CD14-positive monocyte (primary cell): ENCODE measurements around the gene CNN3. TPM values are rescaled to one million over a fixed set of nuclear protein-coding genes. Genes with fewer than 3 reads are reported as not detected.

Experiments
- DNase-seq, 3 donors: peaks; one replicate each; pipeline ENCODE4 v3.0.0-alpha.2; 2011 to 2022
- H2AFZ ChIP-seq: 2 replicates; pipeline ENCODE4 v1.6.0; 2012; ENCODE audit warnings: mild to moderate bottlenecking, low read depth, low read length, inconsistent platforms; ENCODE audit not compliant: insufficient read depth, poor library complexity, severe bottlenecking
- H3K27ac ChIP-seq, 2 donors: 1 replicate in 1 of 2; 2 replicates in 1 of 2; pipeline ENCODE4 v1.5.1; 2012 to 2013; ENCODE audit warnings: low read length in 2 of 2, control low read depth in 1 of 2, inconsistent platforms in 1 of 2, low read depth in 1 of 2, mild to moderate bottlenecking in 1 of 2
- H3K27me3 ChIP-seq, 2 donors: one replicate each; pipeline versions ENCODE4 v1.6.0 to v1.6.1; 2011 to 2013; ENCODE audit warnings: low read length in 2 of 2; ENCODE audit not compliant: control insufficient read depth in 2 of 2, insufficient read depth in 2 of 2
- H3K36me3 ChIP-seq, 2 donors: replicated peaks in 1 of 2; 1 replicate in 1 of 2; 2 replicates in 1 of 2; pipeline versions ENCODE4 v1.5.1 to v1.6.1; 2012 to 2013; ENCODE audit warnings: low read length in 2 of 2, control low read depth in 1 of 2, inconsistent platforms in 1 of 2, mild to moderate bottlenecking in 1 of 2; ENCODE audit not compliant: insufficient read depth in 2 of 2, control insufficient read depth in 1 of 2
- H3K4me1 ChIP-seq, 2 donors: 1 replicate in 1 of 2; 2 replicates in 1 of 2; pipeline versions ENCODE4 v1.5.1 to v1.6.1; 2012 to 2013; ENCODE audit warnings: low read length in 2 of 2, control low read depth in 1 of 2, inconsistent platforms in 1 of 2, mild to moderate bottlenecking in 1 of 2, moderate library complexity in 1 of 2; ENCODE audit not compliant: insufficient read depth in 2 of 2, control insufficient read depth in 1 of 2
- H3K4me2 ChIP-seq: replicated peaks from 2 replicates; pipeline ENCODE3; 2012; ENCODE audit warnings: low read length, moderate library complexity, mild to moderate bottlenecking; ENCODE audit not compliant: poor library complexity, severe bottlenecking; ENCODE audit errors: extremely low read depth
- H3K4me3 ChIP-seq, 3 experiments: fragments of 200-600 bp in 1 of 3; sonication (generic) in 1 of 3; replicated peaks in 1 of 3; 1 replicate in 2 of 3; 2 replicates in 1 of 3; pipeline ENCODE4 v1.5.1; 2011 to 2013; ENCODE audit warnings: low read length in 3 of 3, mild to moderate bottlenecking in 3 of 3, control low read depth in 2 of 3, low read depth in 2 of 3, inconsistent platforms in 1 of 3, moderate library complexity in 1 of 3
- H3K79me2 ChIP-seq: 2 replicates; pipeline ENCODE4 v1.6.0; 2012; ENCODE audit warnings: mild to moderate bottlenecking, control low read depth, inconsistent platforms, low read length, moderate library complexity; ENCODE audit not compliant: insufficient read depth
- H3K9ac ChIP-seq: 2 replicates; pipeline ENCODE4 v1.6.0; 2017; ENCODE audit warnings: low read length, mild to moderate bottlenecking; ENCODE audit not compliant: insufficient read depth, poor library complexity, severe bottlenecking
- H3K9me3 ChIP-seq, 2 donors: replicated peaks in 1 of 2; 1 replicate in 1 of 2; 2 replicates in 1 of 2; pipeline versions ENCODE4 v1.5.1 to v1.6.1; 2012 to 2013; ENCODE audit warnings: low read length in 2 of 2, control low read depth in 1 of 2; ENCODE audit not compliant: control insufficient read depth in 1 of 2, insufficient read depth in 1 of 2
- H4K20me1 ChIP-seq: 2 replicates; pipeline ENCODE4 v1.6.0; 2012; ENCODE audit warnings: mild to moderate bottlenecking, low read length, control low read depth, moderate library complexity; ENCODE audit not compliant: insufficient read depth
- H3K27ac Mint-ChIP-seq, 7 donors: one replicate each; pipeline ENCODE4 v1.8.0; 2020; ENCODE audit warnings: mild to moderate bottlenecking in 7 of 7, mixed read lengths in 7 of 7, moderate library complexity in 6 of 7, inconsistent platforms in 2 of 7
- H3K27me3 Mint-ChIP-seq, 3 donors: one replicate each; pipeline ENCODE4 v1.8.0; 2021 to 2022; ENCODE audit warnings: low read depth in 3 of 3, mild to moderate bottlenecking in 3 of 3, mixed read lengths in 3 of 3, moderate library complexity in 3 of 3, inconsistent platforms in 1 of 3
- H3K36me3 Mint-ChIP-seq, 2 donors: one replicate each; pipeline ENCODE4 v1.8.0; 2020; ENCODE audit warnings: mixed read lengths in 2 of 2, inconsistent platforms in 1 of 2, mild to moderate bottlenecking in 1 of 2
- H3K4me1 Mint-ChIP-seq: one replicate; pipeline ENCODE4 v1.8.0; 2020; ENCODE audit warnings: mild to moderate bottlenecking, mixed read lengths
- H3K4me3 Mint-ChIP-seq, 2 donors: one replicate each; pipeline ENCODE4 v1.8.0; 2020; ENCODE audit warnings: mild to moderate bottlenecking in 2 of 2, mixed read lengths in 2 of 2, moderate library complexity in 1 of 2
- H3K9me3 Mint-ChIP-seq, 7 donors: one replicate each; pipeline ENCODE4 v1.8.0; 2020 to 2022; ENCODE audit warnings: mixed read lengths in 7 of 7, mild to moderate bottlenecking in 6 of 7, moderate library complexity in 6 of 7, inconsistent platforms in 2 of 7
- CTCF ChIP-seq: fragments of 200-600 bp; IDR thresholded peaks from one replicate; pipeline ENCODE4 v1.8.0; 2022; ENCODE audit warnings: antibody characterized with exemption, mild to moderate bottlenecking
- WGBS: methylation state at CpG from one replicate; pipeline ENCODE4 v1.1.5; 2013; ENCODE audit warnings: missing lambda C conversion rate; ENCODE audit not compliant: insufficient coverage; 5-methylcytosine and 5-hydroxymethylcytosine counted together
- intact Hi-C, 2 donors: fragments of 100-400 bp; cut with micrococcal nuclease; formaldehyde crosslinking; loops; one replicate each; pipeline versions ENCODE4 v1.15.0 to v1.15.1; 2023
- polyA plus RNA-seq, 3 donors: library from polyadenylated mRNA; depleted of rRNA in 1 of 3; unstranded in 2 of 3; stranded (reverse) in 1 of 3; fragments of 300-500 nt in 2 of 3; fragments of >200 nt in 1 of 3; fragmentation: Illumina TruSeq in 2 of 3; gene quantifications; 1 replicate in 2 of 3; 2 replicates in 1 of 3; pipeline ENCODE4 v1.2.3, GENCODE V29; 2012 to 2021

Gene CNN3
- polyA plus RNA-seq, 3 donors = 0.08 to 0.09 (median 0.08) TPM

- Mint-ChIP-seq H3K4me3 (peak overlapping the region; percentile 71 to 89), H3K36me3 (peaks cover 3 to 10% of the 10 kb centered on the region in 2 donors), H3K27ac (no peak overlapping the region), H3K4me1 (peaks cover 12% of the 10 kb centered on the region), H3K27me3 (peaks cover 54 to 80% (median 65%) of the 10 kb centered on the region in 3 donors), H3K9me3 (peaks cover 0 to 19% (median 8%) of the 10 kb centered on the region in 7 donors)
- Histone ChIP-seq H3K27ac (no peak overlapping the region), H3K4me3 (peak overlapping the region in 2 of 3 experiments; percentile 6 to 61), H3K4me2 (peak overlapping the region; percentile 72), H4K20me1 (no peaks in the 10 kb centered on the region), H3K79me2 (no peaks in the 10 kb centered on the region), H3K36me3 (no peaks in the 10 kb centered on the region), H3K4me1 (peaks cover 9 to 20% of the 10 kb centered on the region in 2 donors), H3K9ac (no peak overlapping the region), H2AFZ (peak overlapping the region; percentile 61), H3K27me3 (peaks cover 54 to 67% of the 10 kb centered on the region in 2 donors), H3K9me3 (no peaks in the 10 kb centered on the region)
- DNase-seq = no peak
- TF ChIP-seq CTCF = no peak
- WGBS = under 1% methylated on average over 78 of the region's 78 CpGs
- intact Hi-C loops = no loop called here
These were observed 590 bp downstream of the CNN3 start for GRCh38 chr1:94926126-94926914.

- peaks cover 54 to 84% (median 65%) of the 10 kb centered on the region in 3 donors for H3K27me3 Mint-ChIP-seq
- H3K9me3 Mint-ChIP-seq = peaks cover 0 to 19% (median 8%) of the 10 kb centered on the region in 7 donors
- peaks cover 54 to 66% of the 10 kb centered on the region in 2 donors for H3K27me3 ChIP-seq
- TF ChIP-seq CTCF = no peak
- peak overlapping the region; percentile 72 for H3K4me2 ChIP-seq
- H4K20me1 ChIP-seq = no peaks in the 10 kb centered on the region
- peaks cover 9 to 20% of the 10 kb centered on the region in 2 donors for H3K4me1 ChIP-seq
- no peak overlapping the region for H3K27ac ChIP-seq
- intact Hi-C loops = no loop called here
- DNase-seq = no peak
- H3K36me3 Mint-ChIP-seq = peaks cover 3 to 10% of the 10 kb centered on the region in 2 donors
- peak overlapping the region; percentile 61 for H2AFZ ChIP-seq
- H3K9ac ChIP-seq = no peak overlapping the region
- H3K36me3 ChIP-seq = no peaks in the 10 kb centered on the region
- H3K4me3 ChIP-seq = peak overlapping the region in 1 of 3 experiments; percentile 61
- no peaks in the 10 kb centered on the region for H3K9me3 ChIP-seq
- 5% methylated on average over 13 of the region's 23 CpGs for WGBS
- peak overlapping the region; percentile 71 to 89 for H3K4me3 Mint-ChIP-seq
- H3K27ac Mint-ChIP-seq = peak overlapping the region in 1 of 7 donors; percentile 18
- H3K79me2 ChIP-seq = no peaks in the 10 kb centered on the region
- peaks cover 12% of the 10 kb centered on the region for H3K4me1 Mint-ChIP-seq
These were observed 1.3 kb downstream of the CNN3 start for GRCh38 chr1:94925561-94926125.
